GM12801 (cell line): Measurements from ENCODE around the gene HMGCR.

Experiments used
- TF ChIP-seq, protein P1 (sequence below): IDR thresholded peaks from one replicate; pipeline ENCODE4 v1.5.1; 2011; ENCODE audit warnings: control low read depth; ENCODE audit not compliant: insufficient read length; ENCODE audit errors: extremely low read depth

Gene HMGCR

DNA sequence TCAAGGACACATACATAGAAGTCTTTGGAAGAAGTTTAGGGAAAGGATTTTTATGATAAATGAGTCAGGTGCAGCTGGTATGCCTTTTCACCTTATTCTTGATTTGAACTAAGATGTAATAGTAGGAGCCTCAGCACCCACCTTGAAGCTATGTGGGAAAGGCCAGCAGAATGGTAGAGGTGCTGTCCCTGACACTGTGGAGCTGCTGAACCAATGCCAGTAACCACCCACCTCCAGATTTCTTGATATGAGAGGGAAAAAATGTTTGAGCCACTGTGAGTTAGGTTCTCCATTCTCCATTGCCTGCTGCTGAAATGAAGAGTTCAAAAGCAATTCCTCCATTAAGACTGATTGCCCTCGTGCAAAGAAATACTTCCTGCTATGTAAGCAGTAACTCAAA lies 12.2 kb upstream of the HMGCR start:
- TF ChIP-seq, protein P1, sequence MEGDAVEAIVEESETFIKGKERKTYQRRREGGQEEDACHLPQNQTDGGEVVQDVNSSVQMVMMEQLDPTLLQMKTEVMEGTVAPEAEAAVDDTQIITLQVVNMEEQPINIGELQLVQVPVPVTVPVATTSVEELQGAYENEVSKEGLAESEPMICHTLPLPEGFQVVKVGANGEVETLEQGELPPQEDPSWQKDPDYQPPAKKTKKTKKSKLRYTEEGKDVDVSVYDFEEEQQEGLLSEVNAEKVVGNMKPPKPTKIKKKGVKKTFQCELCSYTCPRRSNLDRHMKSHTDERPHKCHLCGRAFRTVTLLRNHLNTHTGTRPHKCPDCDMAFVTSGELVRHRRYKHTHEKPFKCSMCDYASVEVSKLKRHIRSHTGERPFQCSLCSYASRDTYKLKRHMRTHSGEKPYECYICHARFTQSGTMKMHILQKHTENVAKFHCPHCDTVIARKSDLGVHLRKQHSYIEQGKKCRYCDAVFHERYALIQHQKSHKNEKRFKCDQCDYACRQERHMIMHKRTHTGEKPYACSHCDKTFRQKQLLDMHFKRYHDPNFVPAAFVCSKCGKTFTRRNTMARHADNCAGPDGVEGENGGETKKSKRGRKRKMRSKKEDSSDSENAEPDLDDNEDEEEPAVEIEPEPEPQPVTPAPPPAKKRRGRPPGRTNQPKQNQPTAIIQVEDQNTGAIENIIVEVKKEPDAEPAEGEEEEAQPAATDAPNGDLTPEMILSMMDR, result no peak

DNA sequence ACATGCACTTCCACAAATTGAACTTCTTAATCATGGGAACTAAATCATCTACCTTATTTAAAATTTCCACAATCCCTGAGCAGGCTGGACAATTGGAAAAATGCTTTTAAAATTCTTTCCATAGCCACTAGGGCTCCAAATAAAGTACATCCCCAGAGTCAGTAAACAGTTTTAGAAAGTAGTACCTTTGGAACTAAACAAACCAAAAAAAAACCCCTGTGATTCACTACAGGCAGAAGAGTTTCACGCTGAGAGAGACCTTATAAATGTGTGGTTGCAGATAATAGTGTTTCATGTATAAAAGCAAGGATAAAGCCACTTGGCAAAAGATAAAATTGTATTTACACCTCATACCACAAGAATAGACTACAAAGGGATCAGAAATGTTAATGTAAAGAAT lies 11.8 kb upstream of the HMGCR start:
- TF ChIP-seq, protein P1, result no peak

DNA sequence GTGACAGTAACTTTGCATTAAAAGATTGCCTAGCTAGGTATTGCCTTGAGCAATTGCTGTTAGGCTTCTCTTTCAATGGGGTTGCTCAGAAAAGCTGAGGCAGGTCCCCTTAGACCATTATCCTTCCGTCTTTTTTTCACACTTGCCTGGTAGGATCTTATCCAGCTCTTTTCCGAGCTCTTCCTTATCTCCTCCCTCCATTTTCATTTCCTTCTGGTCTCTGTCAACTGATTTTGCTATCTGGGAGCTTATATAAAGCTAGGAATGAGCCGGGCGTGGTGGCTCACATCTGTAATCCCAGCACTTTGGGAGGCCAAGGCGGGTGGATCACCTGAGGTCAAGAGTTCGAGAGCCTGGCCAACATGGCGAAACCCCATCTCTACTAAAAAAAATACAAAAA lies 6.6 kb upstream of the HMGCR start:
- TF ChIP-seq, protein P1, result no peak

GRCh38 chr5:75331095-75332090 lies 5.6 kb upstream of the HMGCR start:
- TF ChIP-seq, protein P1, result no peak

GRCh38 chr5:75335486-75335885 lies 1.5 kb upstream of the HMGCR start:
- TF ChIP-seq, protein P1, result no peak

DNA sequence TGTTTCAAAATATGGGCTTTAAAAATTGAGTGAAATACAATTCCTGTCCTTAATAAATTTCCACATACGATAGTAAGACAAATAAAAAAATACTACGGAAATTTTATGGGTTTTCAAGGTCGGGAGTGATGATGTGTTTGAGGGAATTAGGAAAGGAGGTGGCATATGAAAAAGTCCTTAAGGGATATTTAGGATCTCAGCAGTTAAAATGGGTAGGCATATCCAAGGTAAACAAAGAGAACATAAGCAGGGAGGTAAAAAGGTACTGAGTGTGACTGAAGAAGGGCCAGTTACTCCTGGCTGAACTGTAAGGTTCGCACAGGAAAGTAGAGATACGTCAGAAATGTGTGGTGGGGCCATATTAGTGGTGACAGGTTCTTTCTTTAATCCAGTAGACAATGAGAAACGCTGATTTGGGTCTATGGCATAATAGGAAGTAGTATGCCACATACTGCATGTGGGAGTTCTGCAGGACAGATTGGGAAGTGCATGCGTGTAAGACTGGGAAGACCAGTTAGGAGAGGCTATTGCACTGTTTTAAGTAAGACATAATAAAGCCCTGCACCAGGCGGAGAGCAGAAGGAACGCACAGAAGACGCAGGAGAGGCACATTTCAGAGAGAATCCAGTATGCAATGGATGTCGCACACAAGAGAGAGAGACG lies 937 bp upstream of the HMGCR start:
- TF ChIP-seq, protein P1, result no peak

DNA sequence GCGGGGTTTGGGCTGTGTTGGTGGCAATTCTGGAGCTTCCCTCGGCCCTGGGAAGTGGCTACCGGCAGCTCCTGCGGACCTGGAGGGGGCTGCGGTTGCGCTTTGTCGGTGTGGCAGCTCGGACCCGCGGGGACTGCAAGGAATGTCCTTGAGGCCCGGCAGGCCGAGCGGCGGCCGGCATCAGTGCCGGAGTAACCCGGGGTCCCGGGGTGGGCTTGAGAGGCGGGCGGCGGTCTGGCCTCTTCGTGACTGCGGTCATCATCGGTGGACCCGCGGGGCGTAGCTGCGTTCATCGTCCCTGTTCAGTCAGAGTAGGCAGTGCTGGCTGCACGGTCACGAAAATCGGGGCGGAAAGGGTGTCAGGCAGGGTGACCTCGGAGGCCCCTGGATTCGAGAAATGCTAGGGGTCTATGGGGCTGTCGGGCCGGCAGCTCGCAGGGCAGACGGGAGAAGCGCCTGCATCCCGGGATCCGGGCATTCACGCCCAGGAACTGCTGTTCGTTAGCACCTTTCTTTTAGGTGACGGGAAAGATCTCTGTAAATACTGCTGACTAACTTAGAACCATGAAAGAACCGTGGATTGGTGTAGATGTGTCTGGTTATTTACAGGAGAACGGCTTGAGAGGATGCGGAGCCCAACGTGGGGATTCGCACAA lies 474 bp downstream of the HMGCR start:
- TF ChIP-seq, protein P1, result no peak
